ENCODE results near the gene TMC6.

The TMC6 gene

GRCh38 chr17:78126895-78127238, 1.7 kb downstream of the TMC6 start:
- TF ChIP-seq CTCF (conservative IDR thresholded peaks at IDR 0.05; ENCODE audit: low read length), result no peak
- no peak for DNase-seq (ENCODE audit: low read depth)
- no peak overlapping the region for H3K4me3 ChIP-seq (ENCODE audit: low read length)

GRCh38 chr17:78125976-78126894, 2.3 kb downstream of the TMC6 start:
- TF ChIP-seq CTCF (conservative IDR thresholded peaks at IDR 0.05; ENCODE audit: low read length), result no peak
- no peak overlapping the region for H3K4me3 ChIP-seq (ENCODE audit: low read length)
- DNase-seq (ENCODE audit: low read depth), result no peak

- H3K4me3 ChIP-seq (ENCODE audit: low read length), result no peak overlapping the region
- TF ChIP-seq CTCF (conservative IDR thresholded peaks at IDR 0.05; ENCODE audit: low read length), result no peak
- DNase-seq (ENCODE audit: low read depth), result no peak
Measured at GRCh38 chr17:78125138-78125913, 3.2 kb downstream of the TMC6 start.

GRCh38 chr17:78124836-78125137, 3.8 kb downstream of the TMC6 start:
- DNase-seq (ENCODE audit: low read depth), result no peak
- H3K4me3 ChIP-seq (ENCODE audit: low read length), result no peak overlapping the region
- no peak for TF ChIP-seq CTCF (conservative IDR thresholded peaks at IDR 0.05; ENCODE audit: low read length)

- DNase-seq (ENCODE audit: low read depth), result no peak
- no peak for TF ChIP-seq CTCF (conservative IDR thresholded peaks at IDR 0.05; ENCODE audit: low read length)
- H3K4me3 ChIP-seq (ENCODE audit: low read length), result no peak overlapping the region
Measured at GRCh38 chr17:78124081-78124835, 4.3 kb downstream of the TMC6 start.

GRCh38 chr17:78123258-78123929, 5.2 kb downstream of the TMC6 start:
- no peak for DNase-seq (ENCODE audit: low read depth)
- H3K4me3 ChIP-seq (ENCODE audit: low read length), result no peak overlapping the region
- TF ChIP-seq CTCF (conservative IDR thresholded peaks at IDR 0.05; ENCODE audit: low read length), result no peak
